HepG2 (cell line): Measurements from ENCODE around the gene MARS1. TPM values are rescaled to one million over a fixed set of nuclear protein-coding genes. Genes with fewer than 3 reads are reported as not detected.

ENCODE experiments used
- ATF7 ChIP-seq, 2 experiments: fragments of 450-650 bp in 1 of 2; sonication (generic) in 1 of 2; formaldehyde crosslinking in 1 of 2; IDR thresholded peaks; 2 replicates each; pipeline versions ENCODE4 v1.4.0 to v1.6.1; 2016 to 2020; ENCODE audit warnings: antibody characterized with exemption in 1 of 2, mild to moderate bottlenecking in 1 of 2, missing genetic modification reagents in 1 of 2
- DMTF1 ChIP-seq: sonication (generic); formaldehyde crosslinking; IDR thresholded peaks from 2 replicates; pipeline ENCODE4 v1.4.0; 2020; ENCODE audit warnings: mild to moderate bottlenecking, missing genetic modification reagents
- ELF1 ChIP-seq: sonication (generic); formaldehyde crosslinking; IDR thresholded peaks from 2 replicates; pipeline ENCODE4 v1.4.0; 2020; ENCODE audit warnings: missing genetic modification reagents
- FOXA1 ChIP-seq, 2 experiments: fragments of 450-650 bp in 1 of 2; sonication (generic) in 1 of 2; formaldehyde crosslinking in 1 of 2; IDR thresholded peaks; 2 replicates each; pipeline versions ENCODE4 v1.4.0 to v1.6.1; 2016 to 2020; ENCODE audit warnings: missing genetic modification reagents in 1 of 2
- GLI4 ChIP-seq: sonication (generic); formaldehyde crosslinking; IDR thresholded peaks from 2 replicates; pipeline ENCODE4 v1.5.1; 2020; ENCODE audit warnings: missing genetic modification reagents, mild to moderate bottlenecking, moderate library complexity, borderline replicate concordance
- HINFP ChIP-seq: sonication (generic); formaldehyde crosslinking; IDR thresholded peaks from 2 replicates; pipeline ENCODE4 v1.4.0; 2020; ENCODE audit warnings: low read depth, mild to moderate bottlenecking, missing genetic modification reagents
- HMGXB3 ChIP-seq: sonication (generic); formaldehyde crosslinking; IDR thresholded peaks from 2 replicates; pipeline ENCODE4 v1.4.0; 2020; ENCODE audit warnings: missing genetic modification reagents, borderline replicate concordance
- SAP130 ChIP-seq: IDR thresholded peaks from 2 replicates; pipeline ENCODE4 v1.6.1; 2016; ENCODE audit warnings: low read depth
- STAT6 ChIP-seq: sonication (generic); formaldehyde crosslinking; IDR thresholded peaks from 2 replicates; pipeline ENCODE4 v1.4.0; 2020; ENCODE audit warnings: missing genetic modification reagents, mild to moderate bottlenecking, borderline replicate concordance
- ZNF687 ChIP-seq: sonication (generic); formaldehyde crosslinking; IDR thresholded peaks from 2 replicates; pipeline ENCODE4 v1.5.1; 2020; ENCODE audit warnings: mild to moderate bottlenecking, missing genetic modification reagents, moderate library complexity
- ZNF788 ChIP-seq: sonication (generic); formaldehyde crosslinking; IDR thresholded peaks from 2 replicates; pipeline ENCODE4 v1.5.0; 2020; ENCODE audit warnings: mild to moderate bottlenecking, missing genetic modification reagents, borderline replicate concordance
- ZSCAN9 ChIP-seq: IDR thresholded peaks from 2 replicates; pipeline ENCODE4 v1.6.1; 2016; ENCODE audit warnings: borderline replicate concordance
- polyA plus RNA-seq, 8 experiments: library from polyadenylated mRNA; depleted of rRNA in 3 of 8; stranded (reverse) in 7 of 8; unstranded in 1 of 8; fragments of >200 nt; fragmentation: Illumina TruSeq in 4 of 8; extraction: Trizol in 4 of 8; gene quantifications; 2 replicates each; pipeline versions ENCODE4 v1.2.1 to v1.2.3, GENCODE V29; 2011 to 2016; ENCODE audit warnings: low read depth in 4 of 8, missing spikeins in 1 of 8, mixed read lengths in 1 of 8; ENCODE audit not compliant: insufficient read depth in 1 of 8
- total RNA-seq, 5 experiments: library from RNA; depleted of rRNA; stranded (reverse); fragments of >200 nt; fragmentation: Illumina TruSeq; extraction: Trizol; gene quantifications; 2 replicates each; pipeline ENCODE4 v1.2.3, GENCODE V29; 2016; ENCODE audit warnings: low read depth in 1 of 5

MARS1 gene
- total and polyA plus RNA-seq, 2 of the 13 experiments (the other 11 are each of a cell fraction or from before 2014, with no cell fraction given): 115 to 181 TPM

- TF ChIP-seq GLI4 (CRISPR knock-in tag): no peak
- TF ChIP-seq ZNF788 (CRISPR knock-in tag): no peak
- no peak for TF ChIP-seq FOXA1 (IDR thresholded peaks at IDR 0.05)
- TF ChIP-seq FOXA1 (CRISPR knock-in tag; IDR thresholded peaks at IDR 0.05): no peak
- no peak for TF ChIP-seq ZSCAN9 (CRISPR knock-in tag)
- no peak for TF ChIP-seq ZNF687
- TF ChIP-seq HINFP (CRISPR knock-in tag): no peak
- TF ChIP-seq STAT6: no peak
- no peak; the same call in 1 of the 2 replicates for TF ChIP-seq SAP130 (CRISPR knock-in tag)
- TF ChIP-seq ELF1: no peak
- no peak for TF ChIP-seq DMTF1 (CRISPR knock-in tag)
- no peak for TF ChIP-seq ATF7 (IDR thresholded peaks at IDR 0.05)
- TF ChIP-seq ATF7 (CRISPR knock-in tag; IDR thresholded peaks at IDR 0.05): peak; percentile 38; the same call in 1 of the 2 replicates
- TF ChIP-seq HMGXB3 (CRISPR knock-in tag): no peak
Observed at GRCh38 chr12:57452181-57452936, 35.5 kb upstream of the MARS1 start (continued).
